Esophagus muscularis mucosa (tissue), 4 donors: Measurements from ENCODE around the gene CNTLN. TPM values are rescaled to one million over a fixed set of nuclear protein-coding genes. Genes with fewer than 3 reads are reported as not detected.
"Not testable (repeated sequence)": the region's sequence is repeated elsewhere in the genome, so short reads cannot be mapped to it uniquely, and the experiment has no call there.

Source experiments
- DNase-seq: peaks from one replicate; pipeline ENCODE4 v3.0.0-alpha.2; 2017; ENCODE audit errors: extremely low spot score
- H3K27ac ChIP-seq, 4 donors: fragments of 200-600 bp; sonication (generic); replicated peaks in 1 of 4; 1 replicate in 3 of 4; 2 replicates in 1 of 4; pipeline ENCODE4 v1.5.1; 2016 to 2019; ENCODE audit warnings: mild to moderate bottlenecking in 1 of 4
- H3K27me3 ChIP-seq, 4 donors: fragments of 200-600 bp; sonication (generic); one replicate each; pipeline versions ENCODE4 v1.5.1 to v1.6.0; 2016 to 2019
- H3K36me3 ChIP-seq, 4 donors: fragments of 200-600 bp; sonication (generic); one replicate each; pipeline ENCODE4 v1.5.1; 2016 to 2019
- H3K4me1 ChIP-seq, 4 donors: fragments of 200-600 bp; sonication (generic); one replicate each; pipeline ENCODE4 v1.5.1; 2016 to 2019
- H3K4me3 ChIP-seq, 4 donors: fragments of 200-600 bp; sonication (generic); 1 replicate in 2 of 4; 2 replicates in 2 of 4; pipeline ENCODE4 v1.5.1; 2016 to 2019; ENCODE audit warnings: mild to moderate bottlenecking in 4 of 4, moderate library complexity in 1 of 4
- H3K9me3 ChIP-seq, 4 donors: fragments of 200-600 bp; sonication (generic); 1 replicate in 3 of 4; 2 replicates in 1 of 4; pipeline ENCODE4 v1.5.1; 2016 to 2019
- CTCF ChIP-seq, 3 experiments: fragments of 200-600 bp in 2 of 3; fragments of 450-650 bp in 1 of 3; sonication (generic) in 2 of 3; IDR thresholded peaks; one replicate each; pipeline ENCODE4 v1.5.1; 2017 to 2019; ENCODE audit warnings: antibody characterized with exemption in 3 of 3, mild to moderate bottlenecking in 2 of 3, moderate library complexity in 1 of 3
- EP300 ChIP-seq: sonication (generic); formaldehyde crosslinking; IDR thresholded peaks from one replicate; pipeline ENCODE4 v1.6.1; 2017; ENCODE audit warnings: antibody characterized with exemption
- POLR2A ChIP-seq: fragments of 450-650 bp; IDR thresholded peaks from one replicate; pipeline ENCODE4 v1.6.1; 2017; ENCODE audit warnings: antibody characterized with exemption, moderate library complexity, mild to moderate bottlenecking, low read depth
- POLR2AphosphoS5 ChIP-seq, 2 donors: sonication (generic); formaldehyde crosslinking; IDR thresholded peaks; one replicate each; pipeline ENCODE4 v1.6.1; 2017; ENCODE audit warnings: antibody characterized with exemption in 2 of 2
- WGBS: methylation state at CpG from one replicate; pipeline ENCODE4 v1.1.5; 2018; 5-methylcytosine and 5-hydroxymethylcytosine counted together
- intact Hi-C: fragments of 100-400 bp; cut with DNase I; formaldehyde crosslinking; loops from one replicate; pipeline ENCODE4 v1.15.1; 2023
- total RNA-seq, 4 donors: library from RNA; depleted of rRNA; stranded (reverse); fragments of >200 nt; gene quantifications; one replicate each; pipeline versions ENCODE4 v1.1.0 to v1.2.1, GENCODE V29; 2016

The CNTLN gene
- total RNA-seq, 4 donors from 2014 or later, result 9.4 to 14.1 (median 12.0) TPM

- Histone ChIP-seq H3K4me1 (no peaks in the 10 kb centered on the region), H3K36me3 (peaks cover 0 to 20% (median 11%) of the 10 kb centered on the region in 4 donors), H3K27ac (no peak overlapping the region), H3K4me3 (no peak overlapping the region), H3K27me3 (no peaks in the 10 kb centered on the region), H3K9me3 (no peaks in the 10 kb centered on the region)
- no peak for DNase-seq
- no peak for TF ChIP-seq EP300
- TF ChIP-seq POLR2A, result no peak
- TF ChIP-seq CTCF (IDR thresholded peaks at IDR 0.05), result no peak
- TF ChIP-seq POLR2AphosphoS5 (IDR thresholded peaks at IDR 0.05), result no peak
- 86% methylated on average over 3 of the region's 3 CpGs for WGBS
- intact Hi-C loops, result no loop called here
Observed at GRCh38 chr9:17332115-17332514, 197.3 kb downstream of the CNTLN start.

DNA sequence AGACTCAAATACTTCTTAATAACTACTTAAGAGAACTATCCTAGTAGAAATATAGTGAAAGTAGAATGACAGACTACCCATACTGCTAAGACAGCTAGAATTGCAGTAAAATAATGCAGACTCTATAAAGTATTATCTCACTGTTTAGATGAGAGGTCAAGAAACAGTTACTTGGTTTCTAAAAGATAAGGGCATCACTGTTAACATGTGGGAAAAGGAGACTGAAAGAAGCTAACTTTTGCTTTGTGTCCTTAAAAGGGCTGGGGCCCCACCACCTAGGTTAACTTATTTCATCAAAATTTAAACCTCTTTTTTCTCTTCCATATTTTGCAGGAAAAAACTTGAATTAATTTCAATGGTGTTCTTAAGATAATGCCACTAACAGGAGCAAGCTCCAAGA, 204.3 kb downstream of the CNTLN start:
- no peak overlapping the region for H3K27ac ChIP-seq
- no peaks in the 10 kb centered on the region for H3K4me1 ChIP-seq
- no peaks in the 10 kb centered on the region for H3K27me3 ChIP-seq
- H3K4me3 ChIP-seq, result no peak overlapping the region
- H3K36me3 ChIP-seq, result peaks cover 0 to 32% (median 9%) of the 10 kb centered on the region in 4 donors
- DNase-seq, result no peak
- TF ChIP-seq POLR2AphosphoS5 (IDR thresholded peaks at IDR 0.05) (no peak), CTCF (IDR thresholded peaks at IDR 0.05) (no peak), EP300 (no peak), POLR2A (no peak)
- intact Hi-C loops, result no loop called here
- no peaks in the 10 kb centered on the region for H3K9me3 ChIP-seq

GRCh38 chr9:17342696-17343095, 207.9 kb downstream of the CNTLN start:
- Histone ChIP-seq H3K27ac (no peak overlapping the region), H3K9me3 (no peaks in the 10 kb centered on the region), H3K36me3 (peaks cover 0 to 38% (median 11%) of the 10 kb centered on the region in 4 donors), H3K27me3 (no peaks in the 10 kb centered on the region), H3K4me3 (no peak overlapping the region), H3K4me1 (no peaks in the 10 kb centered on the region)
- intact Hi-C loops, result no loop called here
- WGBS, result 90% methylated on average over 4 of the region's 4 CpGs
- TF ChIP-seq CTCF (IDR thresholded peaks at IDR 0.05), result no peak
- TF ChIP-seq EP300, result no peak
- DNase-seq, result no peak

GRCh38 chr9:17349831-17350230, 215.0 kb downstream of the CNTLN start:
- no peak for DNase-seq
- Histone ChIP-seq H3K27ac (no peak overlapping the region), H3K36me3 (peaks cover 0 to 16% (median 7%) of the 10 kb centered on the region in 4 donors), H3K4me3 (no peak overlapping the region), H3K27me3 (no peaks in the 10 kb centered on the region), H3K4me1 (peaks cover 0 to 5% (median 0%) of the 10 kb centered on the region in 4 donors), H3K9me3 (no peaks in the 10 kb centered on the region)
- intact Hi-C loops, result no loop called here
- TF ChIP-seq CTCF (IDR thresholded peaks at IDR 0.05) (no peak), POLR2A (no peak), EP300 (no peak), POLR2AphosphoS5 (IDR thresholded peaks at IDR 0.05) (no peak)

- DNase-seq, H3K27me3 ChIP-seq, intact Hi-C loops, H3K4me1 ChIP-seq, H3K9me3 ChIP-seq, H3K4me3 ChIP-seq, H3K27ac ChIP-seq: not testable (repeated sequence)
- WGBS, result 98% methylated on average over 22 of the region's 25 CpGs
- peaks cover 0 to 13% (median 4%) of the 10 kb centered on the region in 4 donors for H3K36me3 ChIP-seq
Observed at GRCh38 chr9:17354006-17354405, 219.2 kb downstream of the CNTLN start.
